Small intestine (tissue), 7 donors: ENCODE measurements around the gene ARMC7. TPM values are rescaled to one million over a fixed set of nuclear protein-coding genes. Genes with fewer than 3 reads are reported as not detected.
"Not testable (repeated sequence)": the region's sequence is repeated elsewhere in the genome, so short reads cannot be mapped to it uniquely, and the experiment has no call there.

Experiments
- DNase-seq, 2 donors: peaks; one replicate each; pipeline versions ENCODE4 v3.0.0 to v3.0.0-alpha.2; 2013
- FAIRE-seq: peaks from 2 replicates; lab custom pipeline; 2012; peaks lifted over from hg19 to GRCh38; lab: Jason Lieb, UNC
- H3K27ac ChIP-seq, 3 donors: one replicate each; pipeline ENCODE4 v1.5.1; 2013; ENCODE audit warnings: low read length in 2 of 3, mild to moderate bottlenecking in 2 of 3, control low read depth in 1 of 3, inconsistent platforms in 1 of 3, low read depth in 1 of 3, moderate library complexity in 1 of 3
- H3K27me3 ChIP-seq, 3 donors: one replicate each; pipeline ENCODE4 v1.6.1; 2013; ENCODE audit warnings: low read length in 3 of 3, inconsistent platforms in 1 of 3; ENCODE audit not compliant: control insufficient read depth in 3 of 3, insufficient read depth in 3 of 3
- H3K36me3 ChIP-seq, 3 donors: one replicate each; pipeline ENCODE4 v1.6.1; 2013; ENCODE audit warnings: low read length in 3 of 3, inconsistent platforms in 1 of 3, low read depth in 1 of 3, mild to moderate bottlenecking in 1 of 3, moderate library complexity in 1 of 3; ENCODE audit not compliant: control insufficient read depth in 3 of 3, insufficient read depth in 2 of 3
- H3K4me1 ChIP-seq, 3 donors: one replicate each; pipeline ENCODE4 v1.6.1; 2013; ENCODE audit warnings: low read length in 2 of 3, inconsistent platforms in 1 of 3, low read depth in 1 of 3, mild to moderate bottlenecking in 1 of 3, moderate library complexity in 1 of 3; ENCODE audit not compliant: control insufficient read depth in 3 of 3, insufficient read depth in 2 of 3
- H3K4me3 ChIP-seq, 3 donors: one replicate each; pipeline ENCODE4 v1.5.1; 2013; ENCODE audit warnings: low read length in 3 of 3, control low read depth in 1 of 3, inconsistent platforms in 1 of 3, low read depth in 1 of 3, mild to moderate bottlenecking in 1 of 3, moderate library complexity in 1 of 3
- H3K9me3 ChIP-seq, 2 donors: one replicate each; pipeline ENCODE4 v1.6.1; 2013; ENCODE audit warnings: low read depth in 1 of 2, low read length in 1 of 2; ENCODE audit not compliant: control insufficient read depth in 2 of 2, insufficient read depth in 1 of 2
- WGBS, 3 donors: extraction: QIAGEN DNeasy Blood & Tissue Kit; methylation state at CpG; one replicate each; pipeline ENCODE4 v1.1.7; 2013; 5-methylcytosine and 5-hydroxymethylcytosine counted together
- polyA plus RNA-seq, 4 donors: library from polyadenylated mRNA; stranded (reverse) in 3 of 4; unstranded in 1 of 4; fragments of 200-250 nt in 3 of 4; fragments of 120-200 nt in 1 of 4; gene quantifications; one replicate each; pipeline versions ENCODE4 v1.2.1 to v1.2.3, GENCODE V29; 2013
- donor health status: healthy with polysubstance abuse.
- donor health status: control.
- donor health status: control.
- donor health status: Bipolar disorder and iron deficiency.
- donor health status: healthy.

ARMC7 gene
- polyA plus RNA-seq, 4 donors: 11.6 to 24.8 (median 18.7) TPM

- Histone ChIP-seq H3K27me3 (no peaks in the 10 kb centered on the region), H3K4me1 (peaks cover 0 to 12% (median 0%) of the 10 kb centered on the region in 3 donors), H3K4me3 (peak within 1 kb of the TSS; percentile 84 to 92 (median 87)), H3K36me3 (peaks cover 0 to 49% (median 5%) of the 10 kb centered on the region in 3 donors), H3K9me3 (no peaks in the 10 kb centered on the region), H3K27ac (peak within 1 kb of the TSS; percentile 85 to 88 (median 85))
- no peak for FAIRE-seq
- WGBS, 3 donors: 0% methylated on average over 66 to 82 of the region's 82 CpGs
- peak; percentile 85 to 96 for DNase-seq
Observed at GRCh38 chr17:75131278-75132017, 21.7 kb downstream of the ARMC7 start, which contains the start of gene NT5C. Gene NT5C, minus strand, starts transcription at chr17:75131742. Its CDS starts 35 bp downstream, at chr17:75131707.

- not testable (repeated sequence) for DNase-seq, H3K9me3 ChIP-seq, H3K27me3 ChIP-seq, FAIRE-seq
- Histone ChIP-seq H3K36me3 (peaks cover 0 to 54% (median 5%) of the 10 kb centered on the region in 3 donors), H3K4me3 (peak overlapping the region; percentile 84 to 92 (median 87)), H3K27ac (peak overlapping the region; percentile 75 to 88 (median 85)), H3K4me1 (peaks cover 0 to 12% (median 0%) of the 10 kb centered on the region in 3 donors)
- WGBS, 3 donors: 78 to 79% (median 78%) methylated on average over 38 to 40 of the region's 40 CpGs
Observed at GRCh38 chr17:75132018-75133000, 22.5 kb downstream of the ARMC7 start.

GRCh38 chr17:75133001-75133400, 23.2 kb downstream of the ARMC7 start:
- H3K36me3 ChIP-seq: peaks cover 0 to 54% (median 5%) of the 10 kb centered on the region in 3 donors
- no peak overlapping the region for H3K4me3 ChIP-seq
- WGBS, 3 donors: 94 to 98% (median 95%) methylated on average over 3 of the region's 3 CpGs
- no peak overlapping the region for H3K27ac ChIP-seq
- DNase-seq (no peak), FAIRE-seq (no peak)
- H3K4me1 ChIP-seq: peaks cover 0 to 12% (median 0%) of the 10 kb centered on the region in 3 donors
- no peaks in the 10 kb centered on the region for H3K9me3 ChIP-seq
- no peaks in the 10 kb centered on the region for H3K27me3 ChIP-seq

GRCh38 chr17:75133607-75134347, 24.0 kb downstream of the ARMC7 start:
- not testable (repeated sequence) for H3K9me3 ChIP-seq, FAIRE-seq, DNase-seq, H3K27me3 ChIP-seq, H3K4me3 ChIP-seq, H3K27ac ChIP-seq
- Histone ChIP-seq H3K36me3 (peaks cover 0 to 52% (median 5%) of the 10 kb centered on the region in 3 donors), H3K4me1 (peaks cover 0 to 12% (median 0%) of the 10 kb centered on the region in 3 donors)
- 90 to 92% (median 91%) methylated on average over 14 of the region's 14 CpGs for WGBS, 3 donors

- 82 to 90% (median 88%) methylated on average over 5 of the region's 5 CpGs for WGBS, 3 donors
- Histone ChIP-seq H3K36me3 (peaks cover 0 to 46% (median 2%) of the 10 kb centered on the region in 3 donors), H3K27me3 (no peaks in the 10 kb centered on the region), H3K4me1 (peaks cover 0 to 6% (median 0%) of the 10 kb centered on the region in 3 donors), H3K27ac (no peak overlapping the region), H3K9me3 (no peaks in the 10 kb centered on the region), H3K4me3 (no peak overlapping the region)
- FAIRE-seq (no peak), DNase-seq (no peak)
Observed at GRCh38 chr17:75135452-75135851, 25.7 kb downstream of the ARMC7 start.

- Histone ChIP-seq H3K27ac (no peak overlapping the region), H3K27me3 (no peaks in the 10 kb centered on the region), H3K4me1 (peaks cover 0 to 4% (median 0%) of the 10 kb centered on the region in 3 donors), H3K36me3 (peaks cover 0 to 48% (median 2%) of the 10 kb centered on the region in 3 donors), H3K4me3 (no peak overlapping the region), H3K9me3 (no peaks in the 10 kb centered on the region)
- DNase-seq (no peak), FAIRE-seq (no peak)
- 92 to 95% (median 93%) methylated on average over 8 of the region's 8 CpGs for WGBS, 3 donors
Observed at GRCh38 chr17:75135946-75136345, 26.2 kb downstream of the ARMC7 start.

- not testable (repeated sequence) for FAIRE-seq, H3K4me3 ChIP-seq, H3K27ac ChIP-seq, H3K9me3 ChIP-seq, DNase-seq, H3K4me1 ChIP-seq, H3K27me3 ChIP-seq
- WGBS, 3 donors: 95 to 96% (median 95%) methylated on average over 9 of the region's 9 CpGs
- peaks cover 0 to 59% (median 2%) of the 10 kb centered on the region in 3 donors for H3K36me3 ChIP-seq
Observed at GRCh38 chr17:75137762-75138161, 28.0 kb downstream of the ARMC7 start.
